Activated CD8-positive, alpha-beta memory T cell treated with anti-CD3 and anti-CD28 coated beads for 4 hours (primary cell): Measurements from ENCODE around the gene FAF1.

Experiments used
- DNase-seq, 2 donors: peaks; one replicate each; pipeline ENCODE4 v3.0.0-alpha.2; 2020; ENCODE audit warnings: low read depth in 2 of 2

FAF1 gene

DNA sequence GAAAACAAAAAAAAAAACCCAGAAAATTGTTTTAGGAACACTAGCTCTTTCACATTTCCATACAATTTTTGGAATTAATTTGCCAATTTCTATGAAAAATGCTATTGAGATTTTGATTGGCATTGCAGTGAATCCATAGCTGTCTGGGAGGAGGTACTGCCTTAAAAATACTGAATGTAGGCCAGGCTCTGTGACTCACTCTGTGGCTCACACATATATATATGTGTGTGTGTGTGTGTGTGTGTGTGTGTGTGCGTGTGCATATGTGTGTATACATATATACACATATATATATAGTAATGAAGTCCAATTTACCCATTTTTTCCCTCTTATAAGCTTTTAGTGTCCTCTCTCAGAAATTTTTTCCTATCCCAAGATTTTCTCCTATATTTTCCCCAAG, 322.6 kb downstream of the FAF1 start:
- DNase-seq, result no peak

DNA sequence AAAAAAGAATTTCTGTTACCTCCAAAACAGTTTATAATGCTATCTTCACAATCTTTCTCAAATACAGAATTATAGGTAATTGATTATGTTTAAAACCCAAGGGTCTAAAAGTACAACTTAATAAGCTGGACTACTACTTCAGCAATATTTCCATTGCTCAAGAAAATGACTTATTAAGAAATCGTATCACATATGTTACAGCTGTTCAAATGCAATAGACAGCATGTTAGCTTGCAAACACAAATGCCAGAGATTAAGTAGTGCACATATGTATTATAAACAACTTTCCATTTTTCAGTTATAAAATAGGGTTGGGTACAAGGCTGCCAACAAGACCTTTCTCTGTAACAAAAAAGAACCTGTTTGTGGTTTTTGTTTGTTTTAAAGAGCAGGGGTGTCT, 325.8 kb downstream of the FAF1 start:
- DNase-seq, result no peak

DNA sequence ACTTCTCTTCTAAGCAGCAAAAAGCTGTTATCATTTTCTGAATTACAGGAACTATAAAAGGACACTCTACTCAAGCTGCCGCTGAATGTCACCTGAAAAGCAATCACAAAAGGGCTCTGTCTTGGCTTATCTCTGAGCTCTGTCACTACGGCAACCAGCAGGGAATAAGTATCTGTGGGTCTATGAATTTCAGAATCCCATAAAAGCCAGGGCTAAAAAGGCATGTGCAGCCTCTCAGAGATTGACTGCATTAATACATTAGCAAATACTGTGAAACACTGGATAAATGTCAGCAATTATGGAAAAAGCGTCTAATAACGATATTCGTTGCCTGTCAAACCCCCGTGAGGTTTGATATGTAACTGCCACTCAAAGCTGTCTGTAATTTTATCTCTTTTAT, 326.6 kb downstream of the FAF1 start:
- no peak for DNase-seq

DNA sequence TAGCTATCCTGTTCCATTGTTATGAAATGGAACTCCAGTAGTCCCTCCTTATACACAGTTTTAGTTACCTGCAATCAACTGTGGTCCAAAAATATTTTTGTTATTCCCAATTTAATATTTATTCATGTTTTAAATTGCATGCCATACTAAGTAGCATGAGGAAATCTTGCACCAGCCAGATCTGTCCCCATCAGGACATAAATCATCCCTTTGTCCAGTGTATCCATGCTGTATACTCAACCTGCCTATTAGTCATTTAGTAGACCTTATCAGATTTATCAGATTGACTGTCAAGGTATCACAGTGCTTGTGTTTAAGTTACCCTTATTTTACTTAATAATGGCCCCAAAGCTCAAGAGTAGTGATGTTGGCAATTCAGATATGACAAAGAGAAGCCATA, 328.9 kb downstream of the FAF1 start:
- DNase-seq, result no peak

DNA sequence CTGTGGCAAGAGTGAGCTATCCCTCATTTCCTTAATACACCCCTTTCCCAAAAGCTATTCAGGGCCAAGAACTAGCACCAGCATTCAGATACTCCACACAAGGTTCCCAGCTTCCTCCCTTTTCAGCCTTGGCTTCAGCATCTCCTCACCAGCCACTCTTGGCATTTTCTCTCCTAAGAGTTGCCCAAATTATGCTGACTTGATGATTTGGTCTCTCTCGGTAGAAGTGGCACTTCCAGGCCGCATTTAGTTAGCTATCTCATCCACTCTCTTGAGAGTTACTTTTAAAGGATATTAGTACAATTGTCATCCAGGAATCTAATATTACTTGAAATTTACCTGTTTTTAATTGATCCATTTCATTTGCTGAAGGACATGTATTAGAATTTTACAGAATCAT, 337.8 kb downstream of the FAF1 start:
- no peak for DNase-seq

DNA sequence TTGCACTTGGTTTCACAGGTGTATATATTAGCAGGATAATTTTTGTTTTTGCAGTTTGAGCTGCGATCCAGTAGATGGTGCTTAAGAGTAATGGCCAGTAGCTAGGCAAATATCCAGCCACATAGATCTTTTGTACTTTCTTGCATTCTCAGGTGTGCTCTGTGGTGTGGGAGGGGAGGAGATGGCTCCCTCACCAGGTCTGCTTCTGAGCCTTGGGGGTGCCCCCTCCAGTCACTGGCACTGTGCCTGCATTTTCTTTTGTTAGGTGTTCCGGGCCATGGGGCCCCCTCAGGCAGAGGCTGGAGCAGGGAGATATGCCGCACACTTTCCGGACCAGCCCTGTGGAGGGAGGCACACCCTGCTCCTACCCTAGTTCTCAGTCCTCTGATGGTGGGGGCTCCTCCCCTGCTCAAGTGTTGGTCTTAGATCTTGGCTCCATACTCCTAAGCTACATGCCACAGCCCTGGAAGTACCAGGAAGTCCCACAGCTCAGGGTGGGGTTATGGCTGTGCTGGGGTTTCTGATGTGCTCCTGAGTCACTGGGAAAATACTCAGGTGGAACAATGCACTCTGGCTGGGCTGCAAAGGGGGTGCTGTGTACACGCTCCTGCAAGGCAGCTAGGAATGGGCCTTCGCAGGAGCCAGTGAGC, 339.3 kb downstream of the FAF1 start:
- no peak for DNase-seq

DNA sequence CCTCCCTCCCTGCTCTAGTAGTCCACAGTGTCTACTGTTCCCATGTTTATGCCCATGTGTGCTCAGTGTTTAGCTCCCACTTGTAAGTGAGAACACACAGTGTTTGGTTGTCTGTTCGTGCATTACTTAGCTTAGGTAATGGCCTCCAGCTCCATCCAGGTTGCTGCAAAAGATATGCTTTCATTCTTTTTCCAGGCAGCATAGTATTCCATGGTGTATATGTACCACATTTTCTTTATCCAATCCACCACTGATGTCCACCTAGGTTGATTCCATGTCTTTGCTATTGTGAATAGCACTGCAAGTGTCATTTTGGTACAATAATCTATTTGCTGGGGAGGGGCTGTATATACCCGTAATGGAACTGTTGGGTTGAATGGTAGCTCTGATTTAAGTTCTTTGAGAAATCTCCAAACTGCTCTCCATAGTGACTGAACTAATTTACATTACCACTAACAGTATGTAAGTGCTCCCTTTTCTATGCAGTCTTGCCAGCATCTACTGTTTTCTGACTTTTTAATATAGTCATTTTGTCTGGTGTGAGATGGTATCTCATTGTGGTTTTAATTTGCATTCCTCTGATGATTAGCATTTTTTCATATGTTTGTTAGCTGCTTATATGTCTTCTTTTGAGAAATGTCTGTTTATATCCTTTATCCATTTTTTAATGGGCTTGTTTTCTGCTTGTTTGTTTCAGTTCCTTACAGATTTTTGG, 344.9 kb downstream of the FAF1 start:
- no peak for DNase-seq

DNA sequence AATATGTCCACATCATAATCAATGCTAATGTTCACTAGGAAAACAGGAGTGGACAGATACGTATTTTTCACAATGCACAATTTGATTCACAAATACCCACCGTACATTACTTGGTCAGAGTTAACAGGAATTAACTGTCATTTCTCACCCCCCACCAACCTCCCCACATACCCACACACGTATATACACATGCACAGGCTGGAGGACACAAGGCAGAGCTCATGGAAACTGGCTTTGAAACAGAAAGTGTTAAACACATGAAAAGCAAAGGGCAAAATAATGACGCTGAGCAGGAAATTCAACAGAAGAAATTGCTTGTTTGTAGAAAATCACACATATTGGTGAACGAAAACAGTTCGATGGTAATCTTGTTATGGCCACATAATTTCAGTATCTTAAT, 348.4 kb downstream of the FAF1 start:
- no peak for DNase-seq

DNA sequence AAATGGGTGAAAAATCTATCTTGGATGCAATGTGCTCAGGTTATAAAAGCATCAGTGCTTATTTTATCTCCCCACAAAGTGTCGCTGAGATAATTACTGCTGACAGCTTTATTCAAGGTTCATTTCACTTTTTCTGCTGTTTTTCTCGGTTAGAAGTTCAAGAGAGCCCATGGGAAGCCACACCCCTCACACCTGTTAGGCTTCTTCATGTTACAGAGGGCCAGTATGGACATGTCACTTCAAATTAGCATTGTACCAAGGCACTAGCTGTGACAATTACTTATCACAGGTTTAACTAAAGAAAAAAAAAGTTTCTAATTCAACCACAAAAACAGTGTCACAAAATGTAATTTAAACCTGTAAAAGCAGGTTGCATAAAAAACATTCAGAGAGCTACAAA, 349.5 kb downstream of the FAF1 start:
- no peak for DNase-seq

DNA sequence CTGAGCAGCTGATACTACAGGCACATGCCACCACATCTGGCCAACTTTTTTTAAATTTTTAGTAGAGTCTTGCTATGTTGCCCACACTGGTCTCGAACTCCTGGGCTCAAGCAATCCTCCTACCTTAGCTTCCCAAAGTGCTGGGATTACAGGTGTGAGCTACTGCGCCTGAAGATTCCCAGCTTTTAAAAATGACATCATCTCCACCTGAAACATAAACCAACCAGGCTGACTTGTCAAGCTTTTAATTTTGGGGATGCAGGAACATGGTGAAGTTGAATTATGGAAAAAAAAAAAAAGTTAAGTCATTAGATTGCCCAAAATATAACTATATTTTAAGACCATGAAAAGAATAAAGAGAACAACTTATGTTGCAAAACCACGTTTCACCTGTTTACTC, 350.6 kb downstream of the FAF1 start:
- DNase-seq, result no peak

DNA sequence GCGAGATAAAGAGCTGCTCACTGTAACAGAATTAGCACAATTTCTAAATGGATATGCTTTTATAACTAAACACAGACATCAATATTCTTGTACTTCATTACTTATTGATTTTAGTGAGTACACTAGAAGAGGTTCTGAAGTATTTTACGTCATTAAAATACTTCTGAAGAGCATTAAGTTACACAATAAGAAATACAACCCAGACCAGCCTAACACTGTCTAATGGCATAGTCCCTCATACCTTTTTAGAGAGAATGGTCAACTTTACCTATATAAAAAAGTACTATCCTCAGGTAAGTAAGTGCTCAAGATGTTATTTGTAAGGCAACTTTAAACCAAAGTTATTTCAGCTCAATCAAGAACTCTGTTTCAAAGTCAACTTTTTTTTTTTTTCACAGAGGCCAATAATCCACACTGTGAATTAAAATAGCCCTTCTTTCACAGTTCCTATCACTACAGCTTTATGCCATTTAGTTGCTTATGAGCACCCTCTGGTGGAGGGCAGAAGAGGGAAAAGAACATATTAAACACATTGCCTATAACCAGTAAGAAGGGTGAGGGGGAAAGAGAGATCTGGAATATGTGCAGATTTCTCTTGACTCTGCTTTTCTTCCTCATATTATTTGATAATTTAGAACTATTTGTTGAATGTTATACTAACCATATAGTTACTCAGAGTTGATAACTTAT, 354.7 kb downstream of the FAF1 start:
- DNase-seq, result no peak

DNA sequence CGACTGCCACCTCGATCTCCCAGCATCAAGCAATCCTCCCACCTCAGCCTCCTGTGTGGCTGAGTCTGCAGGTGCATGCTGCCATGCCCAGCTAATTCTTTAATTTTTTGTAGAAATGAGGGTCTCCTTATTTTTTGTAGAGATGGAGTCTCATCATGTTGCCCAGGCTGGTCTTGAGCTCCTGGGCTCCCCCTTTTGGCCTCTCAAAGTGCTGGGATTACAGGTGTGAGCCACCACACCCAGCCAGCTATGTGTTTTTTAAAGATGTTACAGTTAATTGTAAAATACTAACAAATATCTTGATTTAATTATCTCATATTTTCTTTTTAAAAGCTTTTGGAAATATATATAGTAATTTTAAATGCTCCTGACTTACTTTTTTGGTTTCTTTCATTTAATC, 355.5 kb downstream of the FAF1 start:
- no peak for DNase-seq

DNA sequence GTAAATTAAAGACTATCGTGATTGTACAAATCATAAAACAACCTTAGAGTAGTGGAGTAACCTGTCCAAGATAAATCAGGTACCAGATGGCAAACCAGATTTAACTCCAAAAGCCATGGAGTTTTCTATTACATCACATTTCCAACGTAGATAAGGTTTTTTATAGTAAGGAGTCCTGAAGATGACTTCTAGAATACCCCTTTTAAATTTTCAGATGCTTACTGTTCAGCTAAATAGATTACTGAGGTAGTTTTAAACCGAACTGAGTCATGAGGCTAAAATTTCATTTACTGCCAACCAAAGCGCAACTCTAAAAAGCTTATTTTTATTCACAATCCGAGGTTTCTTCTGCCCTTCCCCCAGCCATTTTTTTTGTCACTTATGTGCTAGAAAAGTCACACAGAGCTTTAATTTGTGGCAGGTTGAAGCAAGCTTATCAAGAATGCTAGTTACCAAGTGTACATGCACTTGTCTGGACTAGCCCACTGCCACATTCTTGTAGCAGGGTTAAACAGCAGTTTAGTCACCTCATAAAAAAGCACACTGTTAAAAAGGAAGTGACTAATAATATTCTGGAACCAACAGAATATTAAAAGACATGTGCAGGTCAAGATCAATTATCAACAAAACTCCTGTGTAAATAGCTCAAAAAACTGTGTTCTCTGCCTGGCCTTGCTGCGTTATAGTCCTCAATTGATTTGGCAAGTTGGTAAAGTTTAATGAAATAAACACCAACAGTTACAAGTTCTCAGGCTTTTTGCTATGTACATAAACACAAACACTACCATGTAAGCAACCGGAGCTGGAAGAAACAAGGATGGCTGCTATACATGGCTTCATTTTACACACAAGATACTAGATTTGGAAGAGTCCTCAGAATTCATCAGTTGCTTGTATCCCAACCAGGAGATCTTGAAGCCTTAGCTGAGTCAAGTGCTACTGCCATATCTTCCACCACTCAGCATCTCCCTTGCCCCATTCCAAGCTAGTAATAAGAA, 356.5 kb downstream of the FAF1 start:
- no peak for DNase-seq

DNA sequence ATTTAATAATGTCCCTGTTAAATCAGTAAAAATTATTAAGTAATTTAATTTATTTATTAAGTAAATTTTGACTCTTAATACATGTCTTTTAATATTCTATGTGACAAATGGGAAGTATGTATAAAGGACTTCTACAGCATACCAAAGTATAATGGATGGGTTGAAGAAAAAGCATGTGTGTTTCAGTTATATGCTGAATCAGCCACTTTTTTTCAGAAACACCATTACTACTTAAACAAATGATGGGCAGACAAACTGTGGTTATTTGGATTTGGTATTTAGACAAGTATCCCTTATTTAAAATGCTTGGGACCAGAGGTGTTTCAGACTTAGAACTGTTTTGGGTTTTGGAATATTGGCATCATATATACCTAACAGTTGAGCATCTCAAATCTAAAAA, 360.5 kb downstream of the FAF1 start:
- DNase-seq, result no peak

DNA sequence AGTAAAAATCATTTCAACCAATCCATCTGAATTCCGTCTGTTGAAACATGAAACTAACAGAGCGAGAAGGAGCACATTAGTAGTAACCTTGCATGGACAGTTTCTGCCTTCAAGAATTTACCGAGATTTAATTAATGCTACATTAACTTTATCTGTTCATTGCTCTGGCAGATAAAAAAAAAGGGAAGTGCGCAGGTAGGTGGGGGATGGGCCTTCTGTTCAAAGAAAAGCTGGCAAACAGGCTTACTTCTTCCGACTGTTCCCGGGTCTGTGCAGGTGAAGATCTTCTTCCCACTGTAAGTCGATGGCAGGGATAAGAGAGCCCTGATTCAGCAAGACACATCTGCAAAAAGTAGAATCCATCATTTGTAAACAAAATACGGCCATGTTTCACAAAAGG, 364.2 kb downstream of the FAF1 start:
- no peak for DNase-seq

DNA sequence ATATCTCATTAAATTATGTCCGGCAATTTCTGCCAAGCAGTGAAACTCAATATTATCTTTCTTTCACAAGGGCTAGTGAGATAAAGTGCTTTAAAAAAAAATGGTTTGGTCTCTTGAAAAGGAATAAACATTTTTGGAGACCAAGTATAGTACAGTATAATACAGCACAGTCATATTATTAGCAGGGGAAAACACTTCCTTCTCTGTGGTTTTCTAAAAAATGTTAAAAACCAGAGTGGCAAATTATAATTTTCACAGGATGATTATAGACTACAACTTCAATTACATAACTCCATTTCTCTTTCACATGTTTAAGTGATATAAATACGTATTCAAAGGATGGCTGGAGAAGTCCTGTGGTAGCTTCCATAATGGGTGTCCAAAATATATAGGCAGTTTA, 366.6 kb downstream of the FAF1 start:
- no peak for DNase-seq

DNA sequence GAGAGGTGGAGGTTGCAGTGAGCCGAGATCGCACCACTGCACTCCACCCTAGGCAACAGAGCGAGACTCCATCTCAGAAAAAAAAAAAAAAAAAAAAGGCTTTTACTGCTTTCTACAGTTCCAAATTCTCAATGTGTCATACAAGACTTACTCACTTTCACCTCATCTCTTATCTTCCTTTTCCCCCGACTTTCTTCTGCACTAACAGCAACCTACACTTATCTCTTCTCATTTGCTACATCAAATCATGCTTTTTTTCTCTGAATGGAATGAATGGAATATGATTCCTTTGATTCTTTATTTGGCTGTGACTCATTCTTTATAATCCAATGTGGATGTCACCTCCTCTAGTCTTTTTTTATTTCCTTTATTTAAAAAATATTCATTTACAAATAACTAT, 368.5 kb downstream of the FAF1 start:
- DNase-seq, result no peak

DNA sequence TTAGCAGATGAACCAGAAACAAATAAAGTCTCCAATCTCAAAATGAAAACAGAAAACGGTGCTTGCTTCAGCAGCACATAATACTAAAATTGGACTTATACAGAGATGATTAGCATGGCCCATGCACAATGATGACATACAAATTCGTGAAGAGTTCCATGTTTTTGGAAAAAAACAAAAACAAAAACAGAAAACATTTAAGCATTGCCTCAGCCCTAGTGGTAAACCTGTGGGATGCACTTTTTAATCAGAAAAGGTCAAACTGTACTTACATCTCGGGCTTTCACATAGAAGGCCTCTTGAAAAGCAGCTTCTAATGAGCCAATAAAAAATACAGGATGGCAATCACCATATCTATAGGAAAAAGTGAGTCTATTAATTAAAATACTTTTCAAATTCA, 377.7 kb downstream of the FAF1 start:
- no peak for DNase-seq

DNA sequence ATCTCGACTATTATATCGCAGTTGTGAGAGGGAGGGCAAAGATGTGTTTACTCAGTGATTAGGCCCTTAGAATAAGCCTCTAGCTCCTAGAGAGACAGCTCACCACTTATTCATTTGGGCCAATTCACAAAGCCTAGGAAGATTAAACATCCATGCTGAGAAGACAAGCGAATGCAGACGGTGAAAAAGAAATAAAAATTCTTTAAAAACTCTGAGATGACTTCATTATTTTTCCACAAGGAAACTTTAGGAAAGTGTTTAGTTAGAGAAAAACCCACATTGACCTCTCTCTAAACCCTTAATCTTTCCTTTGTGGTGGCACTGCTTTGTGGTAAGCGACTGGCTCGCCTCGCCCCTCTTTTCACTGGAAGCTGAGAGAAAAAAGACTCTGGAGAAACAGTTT, 390.0 kb downstream of the FAF1 start:
- no peak for DNase-seq

DNA sequence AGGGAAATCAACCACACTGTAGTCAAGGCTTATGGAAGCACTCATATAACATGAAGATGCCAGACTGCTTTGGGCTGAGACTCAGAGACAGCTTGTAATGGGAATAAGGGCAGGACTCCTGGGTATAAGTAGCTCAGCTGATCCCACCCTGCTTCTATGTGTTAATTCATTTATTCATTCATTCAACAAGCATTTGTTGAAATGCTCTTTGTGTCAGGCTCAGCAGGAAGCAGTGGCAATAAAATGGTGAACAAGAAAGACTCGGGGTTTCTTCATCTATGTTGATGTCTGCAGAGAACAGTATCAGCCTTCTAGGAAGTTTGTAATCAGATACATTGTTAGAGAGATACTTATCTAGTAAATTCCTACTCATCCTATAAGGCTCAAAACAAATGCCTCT, 391.3 kb downstream of the FAF1 start:
- no peak for DNase-seq

DNA sequence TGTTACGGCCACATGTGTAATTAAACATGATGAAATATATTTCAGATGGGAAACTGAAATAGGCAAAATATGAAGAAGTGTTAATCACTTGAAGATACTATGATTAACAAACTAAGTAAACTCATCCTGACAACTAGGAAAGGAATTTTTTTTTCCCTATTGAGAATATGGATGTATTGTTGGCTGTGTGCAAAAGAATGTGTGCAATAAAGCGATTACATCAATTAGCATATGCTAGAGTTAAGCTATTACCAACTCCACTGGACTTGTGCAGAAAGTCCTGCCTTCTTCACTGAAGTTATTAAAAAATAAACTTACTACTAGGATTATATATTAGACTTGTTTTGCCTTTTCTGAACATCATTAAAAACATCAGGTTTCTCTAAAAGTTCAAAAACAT, 393.7 kb downstream of the FAF1 start:
- DNase-seq, result no peak

DNA sequence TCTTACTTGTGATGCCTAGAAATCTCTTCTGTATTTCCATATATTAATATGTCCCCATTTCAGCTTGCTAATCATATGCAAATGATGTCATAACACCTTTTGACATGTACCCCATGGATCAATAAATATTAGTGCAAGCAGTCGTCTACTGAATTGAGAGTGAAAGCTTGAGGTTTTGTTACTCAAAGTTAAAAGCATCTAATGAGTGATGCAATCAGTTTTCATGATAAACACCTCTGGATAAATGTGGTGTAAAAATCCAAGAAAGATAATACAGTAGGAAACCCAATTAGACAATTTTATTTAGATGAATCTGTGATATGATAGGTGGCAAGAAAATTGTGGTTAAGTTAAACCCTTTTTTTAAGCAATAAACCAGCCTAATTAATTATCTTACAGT, 395.6 kb downstream of the FAF1 start:
- no peak for DNase-seq
